Activated naive CD8-positive, alpha-beta T cell treated with anti-CD3 and anti-CD28 coated beads, Interleukin-2, amount 10 ng/mL, durations not matched to agents 7 days and 5 days (primary cell): Measurements from ENCODE around the gene PDZRN3. TPM values are rescaled to one million over a fixed set of nuclear protein-coding genes. Genes with fewer than 3 reads are reported as not detected.

Experiments used
- ATAC-seq: fragments of 150-1000 bp; cut with Tn5 transposase; one replicate; pipeline ENCODE4 v1.10.0; 2021; ENCODE audit warnings: low read depth, moderate library complexity
- POLR2A ChIA-PET: fragments of 350-600 bp; sonication (Branson Sonifier 250); formaldehyde crosslinking; loops from one replicate; lab custom pipeline; 2021; ENCODE audit warnings: antibody characterized with exemption; lab: Charles Lee
- DNase-seq: peaks from one replicate; pipeline ENCODE4 v3.0.0; 2021
- H3K27ac Mint-ChIP-seq: one replicate; pipeline ENCODE4 v1.8.0; 2022; ENCODE audit warnings: mild to moderate bottlenecking, mixed read lengths
- H3K27me3 Mint-ChIP-seq: one replicate; pipeline ENCODE4 v1.8.0; 2022; ENCODE audit warnings: mild to moderate bottlenecking, moderate library complexity, mixed read lengths
- H3K36me3 Mint-ChIP-seq: one replicate; pipeline ENCODE4 v1.8.0; 2021; ENCODE audit warnings: mild to moderate bottlenecking, mixed read lengths
- H3K4me1 Mint-ChIP-seq: one replicate; pipeline ENCODE4 v1.8.0; 2021; ENCODE audit warnings: mixed read lengths
- H3K4me3 Mint-ChIP-seq: one replicate; pipeline ENCODE4 v1.8.0; 2022; ENCODE audit warnings: mild to moderate bottlenecking, moderate library complexity, mixed read lengths
- H3K9me3 Mint-ChIP-seq: one replicate; pipeline ENCODE4 v1.8.0; 2021; ENCODE audit warnings: mixed read lengths
- total RNA-seq, 2 experiments: library from RNA; stranded (reverse); gene quantifications; one replicate each; pipeline ENCODE4 v1.2.3, GENCODE V29; 2021

PDZRN3 gene
- total RNA-seq, 2 experiments from 2014 or later, result not detected

DNA sequence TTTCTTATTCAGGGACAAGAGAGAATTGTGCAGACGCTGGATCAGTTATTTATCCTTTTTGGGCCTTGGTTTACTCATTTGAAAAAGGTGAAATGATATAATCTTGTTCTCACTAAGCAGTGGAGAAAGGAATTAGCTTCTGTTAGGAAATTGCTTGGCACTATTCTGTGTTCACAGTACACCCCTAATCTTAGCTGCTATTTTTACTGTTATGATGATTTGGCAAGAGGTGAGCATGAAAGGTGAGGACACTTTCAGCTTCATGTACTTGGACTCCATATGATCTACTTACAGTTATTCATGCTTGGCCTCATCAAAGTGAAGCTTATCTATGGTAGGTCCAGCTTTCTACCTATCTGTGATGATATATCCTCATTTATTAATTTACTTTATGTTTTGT, 282.7 kb downstream of the PDZRN3 start:
- POLR2A ChIA-PET, result no interaction called here
- Mint-ChIP-seq H3K9me3 (no peaks in the 10 kb centered on the region), H3K27ac (no peak overlapping the region), H3K36me3 (no peaks in the 10 kb centered on the region), H3K4me1 (no peaks in the 10 kb centered on the region), H3K4me3 (no peak overlapping the region), H3K27me3 (no peaks in the 10 kb centered on the region)
- DNase-seq, result no peak
- no peak for ATAC-seq

DNA sequence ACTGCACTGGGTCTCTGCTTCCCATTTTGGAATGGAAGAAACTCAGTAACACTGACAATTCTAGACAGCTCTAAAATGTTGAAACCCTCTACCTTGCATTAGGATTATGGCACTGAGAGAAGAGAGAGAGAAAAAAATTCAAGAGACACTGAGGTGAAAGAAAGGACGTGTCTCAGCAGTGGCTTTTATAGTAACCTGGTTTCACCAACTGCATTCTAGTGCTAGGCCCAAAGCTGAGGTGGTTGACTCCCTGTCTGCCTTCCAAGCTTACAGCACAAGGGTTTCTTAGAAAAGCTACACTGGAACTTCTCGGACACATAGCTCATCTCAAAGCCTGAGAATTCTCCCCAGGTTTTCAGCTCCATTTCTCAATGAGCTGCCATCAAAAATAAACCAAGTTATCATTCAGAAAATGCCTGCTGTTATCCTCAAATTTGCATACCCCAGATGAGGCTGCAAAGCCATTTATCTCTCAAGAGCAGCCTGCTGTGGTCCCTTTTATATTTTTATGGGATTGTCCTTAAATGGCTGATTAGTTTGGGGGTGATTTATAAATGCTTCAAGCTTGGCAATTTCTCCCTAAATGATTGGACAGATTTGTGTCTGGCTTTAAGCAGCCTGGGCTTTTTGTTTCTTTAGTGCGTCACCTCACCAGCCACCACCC, 283.3 kb downstream of the PDZRN3 start:
- no peaks in the 10 kb centered on the region for H3K27me3 Mint-ChIP-seq
- no peak for ATAC-seq
- no peaks in the 10 kb centered on the region for H3K36me3 Mint-ChIP-seq
- POLR2A ChIA-PET, result no interaction called here
- no peaks in the 10 kb centered on the region for H3K9me3 Mint-ChIP-seq
- DNase-seq, result no peak
- H3K27ac Mint-ChIP-seq, result no peak overlapping the region
- H3K4me1 Mint-ChIP-seq, result no peaks in the 10 kb centered on the region
- H3K4me3 Mint-ChIP-seq, result no peak overlapping the region

DNA sequence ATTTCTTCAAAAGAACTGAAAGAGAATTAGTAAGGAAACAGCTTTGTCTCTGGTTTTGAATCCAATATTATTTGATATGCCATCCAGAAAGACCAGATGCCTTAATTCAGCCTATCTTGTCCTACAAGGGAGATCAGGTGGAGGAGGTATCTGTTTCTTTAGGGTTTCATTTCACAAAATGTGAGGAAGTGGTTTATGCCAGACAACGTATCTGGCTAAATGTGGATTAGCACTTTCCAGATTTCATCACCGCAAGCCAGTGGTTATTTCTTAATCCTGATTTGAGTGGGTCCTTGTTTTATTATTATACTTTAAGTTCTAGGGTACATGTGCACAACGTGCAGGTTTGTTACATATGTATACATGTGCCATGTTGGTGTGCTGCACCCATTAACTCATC, 292.2 kb downstream of the PDZRN3 start:
- POLR2A ChIA-PET, result no interaction called here
- no peaks in the 10 kb centered on the region for H3K27me3 Mint-ChIP-seq
- H3K9me3 Mint-ChIP-seq, result no peaks in the 10 kb centered on the region
- no peaks in the 10 kb centered on the region for H3K4me1 Mint-ChIP-seq
- H3K36me3 Mint-ChIP-seq, result no peaks in the 10 kb centered on the region
- ATAC-seq, result no peak
- no peak for DNase-seq
- no peak overlapping the region for H3K4me3 Mint-ChIP-seq
- H3K27ac Mint-ChIP-seq, result no peak overlapping the region
